HepG2 (cell line): Measurements from ENCODE around the gene ZBTB46. TPM values are rescaled to one million over a fixed set of nuclear protein-coding genes. Genes with fewer than 3 reads are reported as not detected.

Experiments used
- ATF3 ChIP-seq: sonication (generic); formaldehyde crosslinking; IDR thresholded peaks from 2 replicates; pipeline ENCODE4 v1.4.0; 2020; ENCODE audit warnings: missing genetic modification reagents
- ATF6 ChIP-seq: sonication (generic); formaldehyde crosslinking; conservative IDR thresholded peaks from 2 replicates; pipeline ENCODE4 v1.4.0; 2020; ENCODE audit warnings: missing genetic modification reagents
- DMTF1 ChIP-seq: sonication (generic); formaldehyde crosslinking; IDR thresholded peaks from 2 replicates; pipeline ENCODE4 v1.4.0; 2020; ENCODE audit warnings: mild to moderate bottlenecking, missing genetic modification reagents
- GLMP ChIP-seq: sonication (generic); formaldehyde crosslinking; IDR thresholded peaks from 2 replicates; pipeline ENCODE4 v1.9.0; 2021; ENCODE audit warnings: missing genetic modification reagents, mild to moderate bottlenecking, borderline replicate concordance
- HNF1B ChIP-seq: sonication (generic); formaldehyde crosslinking; IDR thresholded peaks from 2 replicates; pipeline ENCODE4 v1.5.1; 2020; ENCODE audit warnings: mild to moderate bottlenecking, moderate library complexity, missing genetic modification reagents
- KAT2B ChIP-seq: fragments of 150-350 bp; IDR thresholded peaks from 2 replicates; pipeline ENCODE4 v1.6.1; 2014; ENCODE audit warnings: low read depth, low read length, borderline replicate concordance
- KDM4B ChIP-seq: sonication (generic); formaldehyde crosslinking; IDR thresholded peaks from 2 replicates; pipeline ENCODE4 v1.4.0; 2020; ENCODE audit warnings: missing genetic modification reagents
- MAF1 ChIP-seq: sonication (generic); formaldehyde crosslinking; IDR thresholded peaks from 2 replicates; pipeline ENCODE4 v1.5.0; 2020; ENCODE audit warnings: missing genetic modification reagents, borderline replicate concordance
- NFKB2 ChIP-seq: sonication (generic); formaldehyde crosslinking; IDR thresholded peaks from 2 replicates; pipeline ENCODE4 v1.4.0; 2020; ENCODE audit warnings: missing genetic modification reagents, borderline replicate concordance
- ZBTB7B ChIP-seq: sonication (generic); formaldehyde crosslinking; IDR thresholded peaks from 2 replicates; pipeline ENCODE4 v1.4.0; 2020; ENCODE audit warnings: missing genetic modification reagents
- ZHX2 ChIP-seq, 2 experiments: sonication (generic) in 1 of 2; formaldehyde crosslinking in 1 of 2; IDR thresholded peaks; 2 replicates each; pipeline versions ENCODE4 v1.6.1 to v1.9.0; 2014 to 2022; ENCODE audit warnings: antibody characterized with exemption in 1 of 2, borderline replicate concordance in 1 of 2, inconsistent platforms in 1 of 2, low read depth in 1 of 2, missing genetic modification reagents in 1 of 2
- ZNF326 ChIP-seq: sonication (generic); formaldehyde crosslinking; IDR thresholded peaks from 2 replicates; pipeline ENCODE4 v1.4.0; 2020; ENCODE audit warnings: missing genetic modification reagents, borderline replicate concordance
- ZNF335 ChIP-seq: sonication (generic); formaldehyde crosslinking; IDR thresholded peaks from 2 replicates; pipeline ENCODE4 v1.4.0; 2020; ENCODE audit warnings: missing genetic modification reagents
- ZNF891 ChIP-seq: sonication (generic); formaldehyde crosslinking; IDR thresholded peaks from 2 replicates; pipeline ENCODE4 v1.5.0; 2020; ENCODE audit warnings: mild to moderate bottlenecking, missing genetic modification reagents
- polyA plus RNA-seq, 8 experiments: library from polyadenylated mRNA; depleted of rRNA in 3 of 8; stranded (reverse) in 7 of 8; unstranded in 1 of 8; fragments of >200 nt; fragmentation: Illumina TruSeq in 4 of 8; extraction: Trizol in 4 of 8; gene quantifications; 2 replicates each; pipeline versions ENCODE4 v1.2.1 to v1.2.3, GENCODE V29; 2011 to 2016; ENCODE audit warnings: low read depth in 4 of 8, missing spikeins in 1 of 8, mixed read lengths in 1 of 8; ENCODE audit not compliant: insufficient read depth in 1 of 8
- total RNA-seq, 5 experiments: library from RNA; depleted of rRNA; stranded (reverse); fragments of >200 nt; fragmentation: Illumina TruSeq; extraction: Trizol; gene quantifications; 2 replicates each; pipeline ENCODE4 v1.2.3, GENCODE V29; 2016; ENCODE audit warnings: low read depth in 1 of 5

Gene ZBTB46
- total and polyA plus RNA-seq, 2 of the 13 experiments (the other 11 are each of a cell fraction or from before 2014, with no cell fraction given), result 1.6 to 13.5 TPM

GRCh38 chr20:63765082-63765873 lies 65.8 kb downstream of the ZBTB46 start (continued):
- TF ChIP-seq HNF1B (CRISPR knock-in tag) (peak; percentile 76), ZHX2 (IDR thresholded peaks at IDR 0.05; ENCODE audit: low read depth) (peak; percentile 40; the same call in 1 of the 2 replicates), ZHX2 (CRISPR knock-in tag; IDR thresholded peaks at IDR 0.05; ENCODE audit: borderline replicate concordance) (no peak), ZBTB7B (peak; percentile 91), KAT2B (no peak), NFKB2 (peak; percentile 48; the same call in 1 of the 2 replicates), ATF3 (CRISPR knock-in tag) (no peak), ZNF326 (CRISPR knock-in tag) (no peak), ZNF891 (CRISPR knock-in tag) (peak; percentile 12; the same call in 1 of the 2 replicates), GLMP (CRISPR knock-in tag) (no peak), MAF1 (CRISPR knock-in tag) (no peak), ZNF335 (CRISPR knock-in tag) (no peak), DMTF1 (CRISPR knock-in tag) (no peak), ATF6 (CRISPR knock-in tag) (no peak), KDM4B (CRISPR knock-in tag) (no peak)
